Neural cell (in vitro differentiated cells): ENCODE results near the gene SLIT3. TPM values are rescaled to one million over a fixed set of nuclear protein-coding genes. Genes with fewer than 3 reads are reported as not detected.

ENCODE experiments used
- H2AFZ ChIP-seq: fragments of 200-600, 300-800 bp; sonication (generic), shearing (Covaris generic); 2 replicates; pipeline ENCODE4 v1.6.0; 2014; ENCODE audit warnings: low read depth, mild to moderate bottlenecking, antibody characterized with exemption, low read length, moderate library complexity
- H3F3A ChIP-seq: fragments of 200-600 bp; shearing (Covaris generic); 2 replicates; pipeline ENCODE4 v1.6.1; 2016; ENCODE audit warnings: mild to moderate bottlenecking, moderate library complexity, mixed read lengths, antibody characterized with exemption, low read length; ENCODE audit not compliant: insufficient read depth, poor library complexity, severe bottlenecking
- H3K27ac ChIP-seq: fragments of 200-600, 300-800 bp; sonication (generic), shearing (Covaris generic); 2 replicates; pipeline ENCODE4 v1.5.1; 2014; ENCODE audit warnings: mild to moderate bottlenecking, low read length, moderate library complexity
- H3K27me3 ChIP-seq: fragments of 300-800, 200-600 bp; sonication (generic), shearing (Covaris generic); 2 replicates; pipeline ENCODE4 v1.6.0; 2014; ENCODE audit warnings: mild to moderate bottlenecking, low read depth, low read length, moderate library complexity; ENCODE audit not compliant: insufficient read depth
- H3K36me3 ChIP-seq: fragments of 300-800, 200-600 bp; sonication (generic), shearing (Covaris generic); 2 replicates; pipeline ENCODE4 v1.5.1; 2014; ENCODE audit warnings: mild to moderate bottlenecking, antibody characterized with exemption, low read length, moderate library complexity; ENCODE audit not compliant: insufficient read depth
- H3K4me2 ChIP-seq: fragments of 300-800, 200-600 bp; sonication (generic), shearing (Covaris generic); 2 replicates; pipeline ENCODE4 v1.6.0; 2014; ENCODE audit warnings: mild to moderate bottlenecking, low read length
- H3K4me3 ChIP-seq: fragments of 300-800, 200-600 bp; sonication (generic), shearing (Covaris generic); 2 replicates; pipeline ENCODE4 v1.5.1; 2014; ENCODE audit warnings: mild to moderate bottlenecking, low read length, moderate library complexity
- H3K79me2 ChIP-seq: fragments of 200-600 bp; shearing (Covaris generic); replicated peaks from 2 replicates; pipeline ENCODE4 v1.6.0; 2014; ENCODE audit warnings: mild to moderate bottlenecking, low read length, moderate library complexity; ENCODE audit not compliant: insufficient read depth
- H3K9ac ChIP-seq: fragments of 300-800, 200-600 bp; sonication (generic), shearing (Covaris generic); 2 replicates; pipeline ENCODE4 v1.6.1; 2016; ENCODE audit warnings: mild to moderate bottlenecking, low read length, mixed read lengths
- H3K9me2 ChIP-seq: fragments of 200-600 bp; shearing (Covaris generic); 2 replicates; pipeline ENCODE4 v1.6.1; 2016; ENCODE audit warnings: mild to moderate bottlenecking, low read length, mixed read lengths; ENCODE audit not compliant: insufficient read depth
- H3K9me3 ChIP-seq: fragments of 200-600, 300-800 bp; sonication (generic), shearing (Covaris generic); 2 replicates; pipeline ENCODE4 v1.6.1; 2016; ENCODE audit warnings: mild to moderate bottlenecking, mixed run types, low read length, moderate library complexity, mixed read lengths
- H4K20me1 ChIP-seq: fragments of 200-600 bp; shearing (Covaris generic); 2 replicates; pipeline ENCODE4 v1.6.1; 2016; ENCODE audit warnings: mild to moderate bottlenecking, mixed run types; ENCODE audit not compliant: insufficient read depth
- CTCF ChIP-seq: fragments of 450-650 bp; IDR thresholded peaks from 2 replicates; pipeline ENCODE4 v1.5.1; 2014; ENCODE audit warnings: antibody characterized with exemption, mild to moderate bottlenecking, moderate library complexity; ENCODE audit not compliant: poor library complexity, severe bottlenecking
- EP300 ChIP-seq: fragments of 450-650 bp; conservative IDR thresholded peaks from 2 replicates; pipeline ENCODE4 v1.6.1; 2014; ENCODE audit warnings: antibody characterized with exemption, mild to moderate bottlenecking, moderate library complexity; ENCODE audit not compliant: poor library complexity, severe bottlenecking
- EZH2 ChIP-seq: fragments of 200-600, 300-800 bp; shearing (Covaris generic), sonication (generic); IDR thresholded peaks from 2 replicates; pipeline ENCODE4 v1.6.1; 2014; ENCODE audit warnings: antibody characterized with exemption, low read length, borderline replicate concordance, mild to moderate bottlenecking; ENCODE audit not compliant: insufficient read depth, poor library complexity, severe bottlenecking
- MXI1 ChIP-seq: fragments of 450-650 bp; conservative IDR thresholded peaks from 2 replicates; pipeline ENCODE4 v1.6.1; 2014; ENCODE audit warnings: antibody characterized with exemption, mild to moderate bottlenecking; ENCODE audit not compliant: poor library complexity, severe bottlenecking
- POLR2AphosphoS5 ChIP-seq: IDR thresholded peaks from 2 replicates; pipeline ENCODE4 v1.6.1; 2012
- RAD21 ChIP-seq: fragments of 450-650 bp; conservative IDR thresholded peaks from 2 replicates; pipeline ENCODE4 v1.6.1; 2014; ENCODE audit warnings: antibody characterized with exemption, mild to moderate bottlenecking, moderate library complexity
- REST ChIP-seq: IDR thresholded peaks from 2 replicates; pipeline ENCODE4 v1.6.1; 2012; ENCODE audit warnings: borderline replicate concordance
- SMC3 ChIP-seq: fragments of 450-650 bp; conservative IDR thresholded peaks from 2 replicates; pipeline ENCODE4 v1.6.1; 2014; ENCODE audit warnings: antibody characterized with exemption, mild to moderate bottlenecking, moderate library complexity; ENCODE audit not compliant: poor library complexity
- TAF1 ChIP-seq: IDR thresholded peaks from 2 replicates; pipeline ENCODE4 v1.6.1; 2012; ENCODE audit warnings: low read depth
- polyA plus RNA-seq: library from polyadenylated mRNA; depleted of rRNA; stranded (reverse); fragments of >200 nt; gene quantifications from 2 replicates; pipeline ENCODE4 v1.2.3, GENCODE V29; 2014

The SLIT3 gene
- polyA plus RNA-seq, 1 donor from 2014 or later: 1.2 TPM

GRCh38 chr5:169174923-169175322 lies 126.0 kb downstream of the SLIT3 start:
- no peak overlapping the region for H3K4me2 ChIP-seq
- H2AFZ ChIP-seq: no peak overlapping the region
- H3K4me3 ChIP-seq: no peak overlapping the region
- H3K27ac ChIP-seq: no peak overlapping the region
- H3K9ac ChIP-seq: no peak overlapping the region
- TF ChIP-seq TAF1: no peak
- no peak for TF ChIP-seq REST
- TF ChIP-seq SMC3: no peak
- TF ChIP-seq RAD21: no peak
- no peak for TF ChIP-seq EZH2
- TF ChIP-seq EP300: no peak
- no peak for TF ChIP-seq CTCF
- no peak for TF ChIP-seq POLR2AphosphoS5
- TF ChIP-seq MXI1: no peak
- no peaks in the 10 kb centered on the region for H3K9me3 ChIP-seq
- H3K79me2 ChIP-seq: no peaks in the 10 kb centered on the region
- H3F3A ChIP-seq: no peaks in the 10 kb centered on the region
- H3K27me3 ChIP-seq: no peaks in the 10 kb centered on the region
- no peaks in the 10 kb centered on the region for H4K20me1 ChIP-seq
- H3K36me3 ChIP-seq: no peaks in the 10 kb centered on the region
- H3K9me2 ChIP-seq: no peaks in the 10 kb centered on the region

GRCh38 chr5:169173372-169173771 lies 127.6 kb downstream of the SLIT3 start:
- no peaks in the 10 kb centered on the region for H3K79me2 ChIP-seq
- no peaks in the 10 kb centered on the region for H4K20me1 ChIP-seq
- TF ChIP-seq EP300: no peak
- no peak overlapping the region for H3K27ac ChIP-seq
- no peak overlapping the region for H3K4me2 ChIP-seq
- H3K9ac ChIP-seq: no peak overlapping the region
- H3K36me3 ChIP-seq: no peaks in the 10 kb centered on the region
- no peaks in the 10 kb centered on the region for H3K9me3 ChIP-seq
- no peak overlapping the region for H2AFZ ChIP-seq
- H3K27me3 ChIP-seq: no peaks in the 10 kb centered on the region
- H3F3A ChIP-seq: no peaks in the 10 kb centered on the region
- H3K9me2 ChIP-seq: no peaks in the 10 kb centered on the region
- no peak overlapping the region for H3K4me3 ChIP-seq

GRCh38 chr5:169171515-169171914 lies 129.4 kb downstream of the SLIT3 start:
- Histone ChIP-seq H3K36me3 (no peaks in the 10 kb centered on the region), H3K27me3 (no peaks in the 10 kb centered on the region), H3K79me2 (no peaks in the 10 kb centered on the region), H3K9ac (no peak overlapping the region), H3K4me2 (no peak overlapping the region), H3F3A (no peaks in the 10 kb centered on the region), H3K9me2 (no peaks in the 10 kb centered on the region), H3K4me3 (no peak overlapping the region), H4K20me1 (no peaks in the 10 kb centered on the region), H3K27ac (no peak overlapping the region), H3K9me3 (no peaks in the 10 kb centered on the region), H2AFZ (no peak overlapping the region)
- no peak for TF ChIP-seq MXI1
- TF ChIP-seq TAF1: no peak
- no peak for TF ChIP-seq EZH2
- no peak for TF ChIP-seq RAD21
- TF ChIP-seq SMC3: no peak
- no peak for TF ChIP-seq REST
- no peak for TF ChIP-seq POLR2AphosphoS5
- no peak for TF ChIP-seq CTCF
